Activated CD8-positive, alpha-beta memory T cell treated with anti-CD3 and anti-CD28 coated beads, Interleukin-2, amount 50 U/mL, for 4 hours (primary cell): Measurements from ENCODE around the gene STRADB.
"Not testable (repeated sequence)": the region's sequence is repeated elsewhere in the genome, so short reads cannot be mapped to it uniquely, and the experiment has no call there.

Experiments
- DNase-seq: peaks from one replicate; pipeline ENCODE4 v3.0.0-alpha.2; 2020

Gene STRADB

DNA sequence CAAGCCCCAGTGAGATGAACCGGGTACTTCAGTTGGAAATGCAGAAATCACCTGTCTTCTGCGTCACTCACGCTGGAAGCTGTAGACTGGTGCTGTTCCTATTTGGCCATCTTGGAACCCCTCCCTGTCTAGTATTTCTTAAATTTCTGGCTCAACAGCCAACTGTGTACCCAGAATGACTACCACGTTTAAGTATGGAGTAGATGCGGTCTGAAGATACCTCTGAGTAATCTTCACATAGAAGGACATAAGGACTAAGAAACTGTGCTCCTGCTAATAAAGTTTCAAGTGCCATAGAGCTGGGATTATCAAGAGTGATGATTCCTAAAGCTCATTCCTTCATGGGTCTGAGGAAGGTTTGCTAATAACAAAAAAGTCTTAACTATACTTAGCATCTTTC, 20.7 kb upstream of the STRADB start:
- no peak for DNase-seq

DNA sequence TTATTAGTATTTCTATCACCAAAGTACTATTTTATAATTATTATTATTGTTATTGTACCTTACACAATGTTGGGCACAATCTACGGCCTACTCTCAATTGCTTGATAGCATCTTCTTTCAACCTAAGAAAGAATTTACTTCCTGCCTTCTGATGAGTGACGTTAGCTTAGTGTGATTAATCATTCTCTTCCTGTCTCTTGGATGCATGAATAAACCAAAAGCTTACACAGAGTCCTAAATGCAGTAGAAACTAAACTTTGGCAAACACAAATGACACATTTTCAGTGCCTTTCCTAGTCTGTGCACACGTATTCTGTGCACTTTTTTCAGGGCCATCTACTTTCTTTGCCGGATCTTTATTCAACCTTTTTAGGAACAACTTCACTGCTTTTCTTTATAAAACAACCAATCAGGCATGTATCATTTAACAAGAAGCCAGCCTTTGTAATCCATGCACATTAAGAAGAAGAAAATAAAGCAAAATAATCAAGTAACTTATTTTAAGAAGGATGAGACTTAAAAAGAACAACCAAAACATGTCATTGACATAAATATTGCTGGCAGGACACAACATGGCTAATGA, 19.4 kb upstream of the STRADB start:
- DNase-seq = no peak

DNA sequence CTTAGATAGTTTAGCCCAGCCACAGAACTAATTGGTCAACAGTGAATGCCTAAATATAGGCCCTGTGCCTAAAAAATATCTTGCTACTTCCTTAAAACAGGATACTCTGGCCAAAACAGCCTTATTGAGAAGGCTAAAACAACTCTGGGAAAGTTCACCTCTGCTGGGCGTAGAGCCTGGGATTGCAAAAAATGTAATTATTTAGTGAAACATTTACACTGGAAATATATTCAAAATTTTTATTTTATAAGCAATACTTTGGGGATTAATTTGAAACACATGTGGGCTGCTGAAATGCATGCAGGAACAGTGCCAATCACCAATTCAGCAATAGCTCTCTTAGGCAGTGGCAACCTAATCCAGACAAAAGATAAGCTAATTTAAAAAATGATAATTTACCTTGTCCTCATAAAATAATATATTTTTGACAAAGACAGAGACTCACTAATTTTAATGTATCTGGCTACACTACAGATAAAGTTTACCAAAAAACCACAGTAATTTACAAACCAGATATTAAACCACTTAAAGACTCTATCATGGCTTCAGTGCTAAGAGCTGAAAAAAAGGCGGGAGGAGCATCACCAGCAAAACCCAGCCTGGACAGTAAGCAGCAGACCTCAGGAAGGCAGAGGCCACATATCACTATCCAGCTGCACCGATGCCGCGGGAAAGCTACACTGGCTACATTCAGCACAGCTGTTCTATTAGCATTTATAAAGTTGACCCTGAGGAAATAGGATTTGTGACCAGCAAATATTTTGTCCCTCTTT, 18.7 kb upstream of the STRADB start:
- no peak for DNase-seq

DNA sequence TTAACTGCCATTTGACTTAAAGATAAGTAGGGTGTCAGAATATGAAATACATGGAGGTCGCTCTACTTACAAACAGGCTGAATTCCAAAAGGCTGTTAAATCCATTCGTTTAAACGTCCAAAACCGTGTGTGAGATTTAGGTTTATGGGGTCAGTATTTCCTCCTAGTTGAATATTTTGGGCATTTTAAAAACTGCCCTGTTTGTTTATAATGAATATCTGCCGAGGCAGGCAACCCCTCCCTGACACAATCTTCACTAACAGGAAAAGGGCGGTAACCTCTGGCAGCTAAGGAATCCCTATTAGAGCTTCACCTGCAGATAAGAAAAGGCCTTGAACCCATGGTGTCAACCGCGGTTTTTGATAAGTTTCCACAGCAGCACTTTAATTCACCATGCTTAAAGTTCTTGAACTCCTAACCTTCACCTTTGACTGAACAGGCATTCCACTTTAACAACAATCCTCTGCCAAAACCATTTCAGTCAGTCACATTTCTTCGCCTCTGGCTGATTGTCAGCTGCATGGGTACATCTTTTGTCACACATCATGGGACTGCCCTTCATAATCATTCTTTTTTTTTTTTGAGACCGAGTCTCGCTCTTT, 18.0 kb upstream of the STRADB start:
- no peak for DNase-seq

DNA sequence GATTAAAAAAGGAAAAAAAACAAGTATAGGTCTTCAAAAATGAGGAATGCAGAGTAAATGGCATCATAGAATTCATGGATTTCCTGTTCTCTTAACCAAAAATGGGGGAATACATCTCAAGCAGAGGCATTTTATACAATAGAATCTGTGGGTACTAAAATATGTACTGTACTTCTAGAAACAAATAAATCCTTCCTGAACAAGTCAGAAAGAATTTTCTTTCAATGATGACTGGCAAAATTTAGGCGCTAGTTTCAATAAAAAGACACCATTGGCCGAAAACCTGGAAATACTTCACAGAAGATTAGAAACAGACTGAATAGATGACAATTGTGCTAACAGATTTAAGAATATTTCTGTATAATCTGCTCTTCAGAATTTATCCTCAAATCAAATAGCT, 15.4 kb upstream of the STRADB start:
- DNase-seq = no peak

DNA sequence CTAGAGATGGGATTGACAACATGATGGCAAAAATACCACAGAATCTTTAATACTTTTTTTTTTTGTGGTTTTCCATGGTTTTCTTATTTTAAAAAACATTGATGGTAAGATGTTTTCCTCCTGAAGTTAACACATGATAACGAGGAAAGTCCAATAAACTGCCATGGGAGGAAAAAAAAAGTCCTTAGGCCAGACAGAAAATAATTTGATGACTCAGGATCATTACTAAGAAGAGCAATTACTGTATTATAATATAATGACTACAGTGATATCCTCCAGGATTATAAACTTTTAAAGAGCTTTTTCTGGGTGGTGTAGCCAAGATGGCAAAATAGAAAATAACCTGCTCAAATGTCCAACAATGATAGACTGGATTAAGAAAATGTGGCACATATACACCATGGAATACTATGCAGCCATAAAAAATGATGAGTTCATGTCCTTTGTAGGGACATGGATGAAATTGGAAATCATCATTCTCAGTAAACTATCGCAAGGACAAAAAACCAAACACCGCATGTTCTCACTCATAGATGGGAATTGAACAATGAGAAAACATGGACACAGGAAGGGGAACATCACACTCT, 12.1 kb upstream of the STRADB start:
- DNase-seq = not testable (repeated sequence)

DNA sequence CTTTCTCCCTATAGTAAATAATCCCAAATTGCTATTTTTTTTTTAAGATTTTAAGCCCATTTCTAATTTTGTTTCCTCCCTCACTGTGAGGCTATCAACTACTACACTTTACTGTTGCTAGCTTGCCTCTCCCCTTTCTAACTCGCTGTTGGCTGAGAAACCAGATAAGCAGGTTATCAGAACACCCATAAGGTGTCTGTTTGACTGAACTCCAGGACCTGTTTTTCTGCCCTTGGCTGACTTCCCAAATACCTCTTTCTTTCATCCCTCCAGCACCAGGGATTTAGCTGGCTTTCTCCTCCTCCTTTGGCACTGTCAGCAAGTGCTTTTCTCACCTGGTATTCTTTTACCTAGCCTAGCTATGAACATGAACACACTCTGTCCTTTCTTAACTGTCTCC, 11.4 kb upstream of the STRADB start:
- no peak for DNase-seq

DNA sequence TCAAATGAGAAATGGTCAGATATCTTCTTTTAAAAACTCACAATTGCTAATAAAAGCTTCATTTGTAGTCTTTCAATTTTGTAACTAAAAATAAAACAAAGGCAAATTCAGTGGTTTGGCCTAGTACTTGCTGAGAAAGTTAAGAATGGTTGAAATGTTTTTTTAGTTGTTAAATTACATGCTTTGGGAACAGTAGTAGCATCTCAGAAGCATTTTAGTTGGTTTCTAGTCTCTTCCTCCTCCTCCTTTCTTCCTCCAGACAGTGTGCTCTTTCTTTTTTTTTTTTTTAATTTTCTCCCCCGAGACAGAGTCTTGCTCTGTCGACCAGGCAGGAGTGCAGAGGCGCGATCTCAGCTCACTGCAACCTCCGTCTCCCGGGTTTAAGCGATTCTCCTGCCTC, 10.1 kb upstream of the STRADB start:
- no peak for DNase-seq

DNA sequence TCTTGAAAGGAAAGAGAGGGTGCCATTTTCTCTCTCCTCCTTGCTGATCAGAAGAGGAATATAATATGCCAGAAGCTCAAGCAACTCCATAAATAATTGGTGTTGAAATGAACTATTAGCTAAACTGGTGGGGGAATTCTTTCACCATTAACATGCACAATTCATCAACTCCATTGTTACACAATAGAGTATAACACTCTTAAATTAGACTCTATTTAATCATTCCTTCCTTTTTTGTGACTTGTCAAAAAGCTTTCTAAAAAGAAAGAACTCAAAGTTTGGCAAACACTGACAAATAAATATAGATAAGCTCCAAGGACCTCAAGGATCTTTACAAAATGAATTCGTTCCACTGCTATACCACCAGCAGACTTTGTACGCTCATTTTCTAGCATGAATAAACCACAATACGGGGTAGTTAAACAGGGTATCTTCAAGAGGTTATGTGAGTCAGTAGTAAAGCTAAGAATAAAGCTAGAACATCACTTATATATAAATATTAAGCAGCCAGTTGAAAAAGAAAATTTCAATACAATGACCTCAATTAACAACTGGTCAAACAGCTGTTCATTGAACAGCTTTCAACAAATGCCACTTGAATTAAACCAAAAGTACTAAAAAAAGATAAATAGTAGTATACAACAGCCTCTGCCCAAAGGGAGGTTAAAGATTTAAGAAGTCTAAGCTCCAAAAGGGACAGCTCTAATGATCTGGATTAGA, 6.6 kb upstream of the STRADB start:
- no peak for DNase-seq

DNA sequence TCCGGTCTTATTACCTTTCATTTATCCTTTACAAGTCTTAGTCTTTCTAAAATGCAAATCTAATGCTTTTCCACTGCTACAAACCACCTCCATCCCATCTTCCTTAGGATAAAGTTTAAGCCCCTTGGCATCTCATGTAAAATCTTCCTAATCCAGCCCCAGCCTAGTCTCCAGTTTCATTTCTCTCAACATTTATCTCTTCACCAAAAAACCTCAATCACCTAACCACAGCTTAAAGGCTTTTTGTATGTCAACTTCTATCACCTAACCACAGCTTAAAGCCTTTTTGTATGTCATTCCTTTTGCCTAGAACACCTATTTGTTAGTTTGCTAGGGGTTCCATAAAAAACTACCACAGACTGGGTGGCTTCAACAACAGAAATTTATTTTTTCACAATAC, 4.5 kb upstream of the STRADB start:
- no peak for DNase-seq

DNA sequence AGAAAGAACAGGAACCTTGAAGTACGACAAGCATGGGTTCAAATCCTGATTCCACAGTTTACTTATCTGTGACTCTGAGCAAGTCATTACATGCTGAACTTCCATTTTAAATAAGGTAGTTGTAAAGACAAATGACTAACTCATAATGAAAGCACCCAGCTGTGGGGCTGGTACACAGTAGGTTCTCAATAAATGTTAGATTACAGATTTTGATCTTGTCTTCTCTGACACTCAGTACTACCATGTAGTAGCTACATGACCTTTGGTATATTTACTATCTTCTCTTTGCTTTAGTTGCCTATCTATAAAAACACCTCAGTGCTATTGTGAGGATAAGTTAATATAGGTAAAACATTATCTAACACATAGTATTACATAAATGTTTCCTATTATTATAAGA, 3.5 kb upstream of the STRADB start:
- DNase-seq = no peak

DNA sequence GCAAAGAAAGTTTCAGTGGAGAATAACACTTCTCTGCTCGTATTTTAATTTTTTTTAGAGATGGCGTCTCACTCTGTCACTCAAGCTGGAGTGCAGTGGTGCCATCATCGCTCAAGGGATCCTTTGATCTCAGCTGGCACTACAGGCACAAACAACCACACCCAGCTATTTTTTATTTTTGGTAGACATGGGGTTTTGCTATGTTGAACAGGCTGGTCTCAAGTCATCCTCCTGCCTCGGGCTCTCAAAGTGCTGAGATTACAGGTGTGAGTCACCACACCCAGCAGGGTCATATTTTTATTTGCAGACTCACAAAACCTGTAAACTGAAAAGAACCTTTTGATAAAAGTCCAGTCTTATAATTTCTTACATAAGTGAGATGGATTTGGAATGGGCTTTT, 2.8 kb upstream of the STRADB start:
- DNase-seq = peak; percentile 18

DNA sequence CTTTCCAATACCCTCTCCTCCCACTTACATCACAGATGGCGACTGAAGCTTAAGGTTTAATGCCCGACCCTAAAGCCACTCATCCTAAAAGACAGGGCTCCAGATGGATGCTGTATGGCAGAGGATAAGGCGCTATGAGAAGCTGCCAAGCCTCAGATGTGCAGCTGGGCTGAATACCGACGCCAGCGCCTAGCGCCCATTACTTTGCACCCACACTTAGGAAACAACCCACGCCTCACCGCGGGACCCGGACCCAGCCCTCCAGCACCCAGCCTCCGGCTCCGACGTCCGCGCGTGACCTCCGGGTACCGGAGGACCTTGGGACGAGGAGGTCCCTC, 617 bp upstream of the STRADB start:
- DNase-seq = no peak

DNA sequence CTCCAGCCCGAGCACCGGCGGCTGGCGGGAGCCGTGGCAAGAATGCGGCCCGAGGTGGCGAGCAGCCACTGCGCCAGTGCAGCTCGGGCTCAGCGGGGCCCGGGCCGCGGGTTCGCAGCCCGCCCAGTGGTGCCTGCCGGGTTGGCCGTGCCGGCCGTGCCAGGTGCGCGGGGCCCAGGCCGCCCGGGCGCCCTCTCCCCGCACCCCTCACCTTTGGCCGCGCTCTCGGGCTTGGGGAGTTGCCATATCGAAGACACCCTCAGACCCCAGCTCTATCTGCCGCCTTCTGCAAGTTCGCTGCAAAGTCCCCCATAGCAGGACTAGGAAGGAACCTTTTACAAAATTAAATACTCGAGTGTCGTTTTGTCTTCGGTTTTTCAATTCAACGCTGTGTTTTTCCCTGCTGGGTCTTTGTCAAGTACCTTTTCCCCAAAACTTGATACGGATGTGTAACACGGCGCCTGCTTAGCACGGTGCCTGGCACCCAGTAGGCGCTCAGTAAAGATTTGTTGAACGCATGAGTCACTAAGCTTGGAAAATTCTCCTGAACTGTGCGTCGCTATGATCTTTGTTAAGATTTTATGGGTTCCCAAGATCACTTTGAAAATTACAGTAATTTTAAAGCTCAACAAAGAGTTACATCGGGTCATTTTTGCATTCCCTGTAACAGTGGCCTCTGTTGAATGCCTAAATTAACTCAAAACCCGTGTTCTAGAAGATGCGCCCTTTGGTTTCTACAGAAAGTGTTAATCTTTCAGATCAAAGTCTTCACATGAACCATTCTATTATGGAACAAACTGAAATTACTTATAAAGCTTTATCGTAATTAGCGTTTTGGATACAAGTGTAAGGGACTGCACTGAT, 750 bp downstream of the STRADB start:
- DNase-seq = no peak

DNA sequence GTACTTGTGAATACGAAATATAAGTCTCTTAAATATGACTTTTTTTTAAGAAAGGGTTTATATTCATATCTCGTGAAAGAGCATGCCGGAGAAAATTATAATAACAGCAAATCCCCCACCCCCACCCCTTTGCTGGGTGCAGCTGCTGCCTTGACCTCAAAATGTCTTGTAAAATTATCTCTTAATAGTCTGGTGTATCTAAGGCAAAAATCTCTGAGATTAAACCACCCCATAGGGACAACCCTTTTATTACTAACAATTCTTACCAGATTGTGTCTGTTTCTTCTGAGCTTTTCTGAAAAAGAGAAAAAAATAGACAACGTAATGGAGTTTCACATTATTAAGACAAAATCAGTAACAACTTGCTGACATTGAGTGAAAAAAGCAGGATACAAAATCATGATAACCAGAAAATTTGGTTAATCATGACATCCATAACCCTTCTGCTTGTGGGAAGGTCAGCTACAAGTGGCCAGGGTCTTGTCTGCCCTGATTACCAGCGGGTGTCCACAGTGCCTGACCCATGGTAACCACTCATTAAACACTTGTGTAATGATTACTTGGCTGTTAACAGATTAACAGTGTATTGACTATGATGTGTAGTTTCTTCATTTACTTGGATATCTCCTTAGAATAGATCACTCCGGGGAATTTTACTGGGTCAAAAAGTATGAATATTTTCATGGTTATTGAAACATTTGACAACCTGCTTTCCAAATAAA, 1.5 kb downstream of the STRADB start:
- no peak for DNase-seq

DNA sequence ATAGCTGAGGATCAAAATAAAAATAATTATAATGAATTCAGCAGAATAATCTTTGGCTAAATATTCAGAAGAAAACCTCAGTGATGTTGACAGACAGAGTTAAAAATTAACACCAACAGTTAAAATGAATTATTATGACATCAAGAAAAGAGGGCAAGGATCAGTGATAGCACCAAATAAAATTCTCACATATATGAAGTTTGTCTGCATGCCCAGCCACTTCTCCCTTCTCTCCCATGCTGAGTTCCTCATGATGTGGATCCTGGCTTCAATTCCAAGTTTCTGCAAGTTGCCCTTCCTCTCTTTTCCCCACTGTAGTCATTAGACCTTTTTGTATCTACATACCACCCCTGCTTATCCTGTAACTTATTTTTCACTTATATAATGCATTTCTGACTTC, 6.8 kb downstream of the STRADB start:
- no peak for DNase-seq

DNA sequence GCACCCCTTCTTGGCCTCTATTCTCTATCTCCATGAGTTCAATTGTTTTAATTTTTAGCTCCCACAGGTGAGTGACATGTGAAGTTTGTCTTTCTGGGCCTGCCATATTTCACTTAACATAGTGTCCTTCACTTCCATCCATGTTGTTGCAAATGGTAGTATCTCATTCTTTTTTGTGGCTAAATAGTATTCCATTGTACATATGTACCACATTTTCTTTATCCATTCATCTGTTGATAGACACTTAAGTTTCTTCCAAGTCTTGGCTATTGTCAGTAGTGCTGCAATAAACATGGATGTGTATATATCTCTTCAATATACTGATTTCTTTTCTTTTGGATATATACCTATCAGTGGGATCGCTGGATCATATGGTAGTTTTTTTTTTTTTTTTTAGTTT, 9.0 kb downstream of the STRADB start:
- no peak for DNase-seq

DNA sequence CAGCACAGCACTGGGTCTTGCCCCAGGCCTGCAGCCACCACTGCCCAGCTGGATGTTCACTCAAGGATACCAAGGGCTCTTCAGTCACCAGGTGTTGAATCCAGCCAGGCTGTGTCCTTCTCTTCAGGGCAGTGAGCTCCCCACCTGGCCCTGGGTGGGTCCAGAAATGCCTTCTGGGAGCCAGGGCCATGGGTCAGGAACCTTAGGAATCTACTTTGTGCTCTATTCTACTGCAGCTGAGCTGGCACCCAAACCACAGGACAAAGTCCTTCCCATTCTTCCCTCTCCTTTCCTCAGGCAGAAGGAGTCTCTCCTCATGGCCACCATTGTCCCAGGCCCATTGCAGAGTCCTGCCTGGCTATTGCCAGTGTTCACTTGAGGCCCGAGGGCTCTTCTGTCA, 13.0 kb downstream of the STRADB start:
- no peak for DNase-seq

DNA sequence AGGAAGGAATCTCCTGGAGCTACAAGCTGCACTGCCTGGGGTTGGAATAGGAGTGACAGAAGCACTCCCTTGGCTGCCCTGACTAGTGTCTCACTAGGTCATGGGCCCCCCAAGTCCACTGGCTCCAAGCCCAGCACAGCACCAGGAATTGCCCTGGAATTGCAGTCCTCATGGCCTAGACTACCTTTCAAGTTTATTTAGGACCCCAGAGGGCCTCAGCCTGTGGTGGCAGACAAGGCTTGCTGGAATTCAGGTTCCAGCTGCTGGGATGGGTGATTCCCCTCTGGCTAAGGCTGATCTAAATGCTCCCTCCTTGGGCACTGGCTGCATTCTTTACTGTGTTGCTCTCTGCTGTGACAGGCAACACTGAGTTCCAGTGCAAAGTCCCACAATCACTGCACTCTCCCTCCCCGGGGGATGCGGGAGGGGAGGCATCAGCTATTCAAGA, 14.0 kb downstream of the STRADB start:
- no peak for DNase-seq

DNA sequence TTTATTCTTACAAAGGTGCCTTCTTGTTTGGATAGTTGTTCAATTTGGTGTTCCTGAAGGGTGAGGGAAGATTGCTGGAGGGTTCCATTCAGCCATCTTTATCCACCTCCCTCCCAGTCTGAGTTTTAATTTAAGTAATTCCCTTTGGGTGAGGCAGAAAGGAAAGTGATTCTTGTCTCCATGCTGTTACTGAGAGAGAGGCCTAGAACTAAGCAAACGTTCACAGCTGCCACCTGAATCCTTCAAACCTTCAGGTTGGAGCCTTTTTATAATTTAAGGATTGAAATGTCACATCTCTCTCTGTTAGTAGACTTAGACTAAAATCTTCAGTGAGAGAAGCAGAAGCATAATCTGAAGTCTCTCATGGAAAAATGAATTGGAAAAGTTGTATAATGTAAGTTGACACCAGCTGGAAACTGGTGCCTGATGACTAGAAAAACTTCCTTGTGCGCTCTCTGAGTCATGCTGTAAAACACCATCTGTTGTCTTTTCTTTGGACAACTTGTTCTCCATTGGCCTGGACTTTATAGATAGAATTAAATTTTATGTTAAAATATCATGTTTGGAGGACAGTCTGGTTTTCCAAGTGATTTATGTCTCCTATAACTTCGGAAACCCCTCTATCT, 14.6 kb downstream of the STRADB start:
- DNase-seq = no peak

DNA sequence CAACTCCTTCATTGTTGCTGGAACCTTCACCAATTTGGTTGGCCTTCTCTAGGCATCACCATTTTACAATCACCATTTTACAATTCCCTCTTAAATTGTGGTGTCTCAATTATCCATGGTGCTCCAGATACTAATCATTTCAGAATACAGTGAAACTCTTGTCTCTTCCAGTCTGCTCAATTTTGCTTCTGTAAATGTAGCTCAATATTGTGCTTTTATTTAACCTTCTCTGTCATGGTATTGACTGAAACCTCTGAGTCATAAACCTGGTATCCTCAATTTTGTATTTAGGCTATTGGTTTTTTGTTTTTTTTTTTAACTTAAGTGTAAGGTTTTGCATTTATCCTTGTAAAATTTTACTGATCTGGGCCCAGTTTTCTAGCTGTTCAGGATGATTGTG, 16.1 kb downstream of the STRADB start:
- no peak for DNase-seq
